ENCODE results near the gene AHRR.

The AHRR gene

GRCh38 chr5:428219-428618, 106.7 kb downstream of the AHRR start:
- no peak for TF ChIP-seq TEAD4 (IDR thresholded peaks at IDR 0.05)
- no peak for TF ChIP-seq NFIC (IDR thresholded peaks at IDR 0.05)

GRCh38 chr5:428754-429452, 107.4 kb downstream of the AHRR start:
- TF ChIP-seq EP300 (IDR thresholded peaks at IDR 0.05; ENCODE audit: borderline replicate concordance) (no peak), YY1 (IDR thresholded peaks at IDR 0.05; ENCODE audit: low read depth) (no peak), CEBPB (IDR thresholded peaks at IDR 0.05) (no peak)

- TF ChIP-seq YY1 (IDR thresholded peaks at IDR 0.05; ENCODE audit: low read depth), result 0 out of 2 replicates have a peak, but pooled peaks have one; percentile 22
- no peak for TF ChIP-seq RAD21 (IDR thresholded peaks at IDR 0.05; ENCODE audit: low read depth)
- TF ChIP-seq USF1 (IDR thresholded peaks at IDR 0.05), result peak; percentile 87
- TF ChIP-seq TEAD4 (IDR thresholded peaks at IDR 0.05), result peak; percentile 67
- no peak for TF ChIP-seq NFIC (IDR thresholded peaks at IDR 0.05)
- no peak for TF ChIP-seq ZBTB7A (IDR thresholded peaks at IDR 0.05; ENCODE audit: low read depth)
- no peak for TF ChIP-seq CEBPB (IDR thresholded peaks at IDR 0.05)
Observed at GRCh38 chr5:429453-430188, 108.1 kb downstream of the AHRR start.

- TF ChIP-seq TEAD4 (IDR thresholded peaks at IDR 0.05) (no peak), YY1 (IDR thresholded peaks at IDR 0.05; ENCODE audit: low read depth) (no peak), MAX (IDR thresholded peaks at IDR 0.05) (no peak), EGR1 (IDR thresholded peaks at IDR 0.05) (no peak), RAD21 (IDR thresholded peaks at IDR 0.05; ENCODE audit: low read depth) (no peak), TAF1 (IDR thresholded peaks at IDR 0.05; ENCODE audit: low read depth) (no peak), FOXM1 (IDR thresholded peaks at IDR 0.05; ENCODE audit: borderline replicate concordance, low read depth) (no peak), CREB1 (IDR thresholded peaks at IDR 0.05; ENCODE audit: low read depth) (no peak), EP300 (IDR thresholded peaks at IDR 0.05; ENCODE audit: borderline replicate concordance) (no peak), NFIC (IDR thresholded peaks at IDR 0.05) (no peak), ZBTB7A (IDR thresholded peaks at IDR 0.05; ENCODE audit: low read depth) (no peak), CEBPB (IDR thresholded peaks at IDR 0.05) (no peak), USF1 (IDR thresholded peaks at IDR 0.05) (no peak), TCF12 (IDR thresholded peaks at IDR 0.05; ENCODE audit: low read depth) (no peak), REST (IDR thresholded peaks at IDR 0.05; ENCODE audit: low read depth) (no peak)
Observed at GRCh38 chr5:430214-430925, 108.9 kb downstream of the AHRR start.

- no peak for TF ChIP-seq CEBPB (IDR thresholded peaks at IDR 0.05)
- TF ChIP-seq EGR1 (IDR thresholded peaks at IDR 0.05), result no peak
- TF ChIP-seq MAX (IDR thresholded peaks at IDR 0.05), result 0 out of 2 replicates have a peak, but pooled peaks have one; percentile 60
- no peak for TF ChIP-seq NFIC (IDR thresholded peaks at IDR 0.05)
- peak; percentile 75 for TF ChIP-seq RAD21 (IDR thresholded peaks at IDR 0.05; ENCODE audit: low read depth)
- no peak for TF ChIP-seq TEAD4 (IDR thresholded peaks at IDR 0.05)
- TF ChIP-seq ZBTB7A (IDR thresholded peaks at IDR 0.05; ENCODE audit: low read depth), result no peak
Observed at GRCh38 chr5:431001-431710, 109.6 kb downstream of the AHRR start.

- no peak for TF ChIP-seq FOXM1 (IDR thresholded peaks at IDR 0.05; ENCODE audit: borderline replicate concordance, low read depth)
Observed at GRCh38 chr5:431711-432050, 110.2 kb downstream of the AHRR start.

GRCh38 chr5:432201-432927, 110.8 kb downstream of the AHRR start:
- TF ChIP-seq TAF1 (IDR thresholded peaks at IDR 0.05; ENCODE audit: low read depth), result no peak
- TF ChIP-seq EGR1 (IDR thresholded peaks at IDR 0.05), result no peak
- no peak for TF ChIP-seq YY1 (IDR thresholded peaks at IDR 0.05; ENCODE audit: low read depth)
- TF ChIP-seq FOXM1 (IDR thresholded peaks at IDR 0.05; ENCODE audit: borderline replicate concordance, low read depth), result no peak
- no peak for TF ChIP-seq CREB1 (IDR thresholded peaks at IDR 0.05; ENCODE audit: low read depth)
- no peak for TF ChIP-seq CEBPB (IDR thresholded peaks at IDR 0.05)
- TF ChIP-seq EP300 (IDR thresholded peaks at IDR 0.05; ENCODE audit: borderline replicate concordance), result no peak
- TF ChIP-seq MAX (IDR thresholded peaks at IDR 0.05), result no peak
- no peak for TF ChIP-seq TEAD4 (IDR thresholded peaks at IDR 0.05)
- no peak for TF ChIP-seq ZBTB7A (IDR thresholded peaks at IDR 0.05; ENCODE audit: low read depth)
